Hair follicular keratinocyte (primary cell): ENCODE data around the gene ALDH1A1. TPM values are rescaled to one million over a fixed set of nuclear protein-coding genes. Genes with fewer than 3 reads are reported as not detected.

Source experiments
- total RNA-seq: library from RNA; depleted of rRNA; stranded (reverse); fragments of >200 nt; gene quantifications from 2 replicates; pipeline ENCODE4 v1.2.3, GENCODE V29; 2015

The ALDH1A1 gene
- not detected in 2 replicates for total RNA-seq

DNA sequence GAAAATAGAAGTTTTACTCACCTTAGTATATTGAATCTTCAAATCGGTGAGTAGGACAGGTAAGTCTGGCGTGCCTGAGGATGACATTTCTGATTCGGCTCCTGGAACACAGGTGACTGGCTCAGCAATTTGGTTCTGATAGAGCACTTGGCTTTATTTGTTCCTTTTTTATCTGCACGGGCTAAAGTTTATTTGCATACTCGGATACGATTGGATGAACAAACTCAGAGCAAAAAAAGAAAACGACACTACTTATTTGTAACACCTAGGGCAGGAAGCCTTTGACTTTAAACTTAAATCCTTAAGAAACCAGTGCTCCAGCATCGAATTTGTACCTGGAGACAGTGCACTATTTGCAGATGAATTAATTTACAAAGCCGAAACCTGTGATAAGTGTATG lies at the start of gene ALDH1A1:
ALDH1A1 (minus strand) TSS at position 140 of the 400 bp plus-strand sequence; CDS start at position 87, 53 bp downstream.

Other genes starting within 250 kb of the ALDH1A1 start
- 497 and 655 TPM in 2 replicates for gene ANXA1, start 198.8 kb upstream of the ALDH1A1 start, total RNA-seq